ENCODE data around the gene SIVA1. TPM values are rescaled to one million over a fixed set of nuclear protein-coding genes. Genes with fewer than 3 reads are reported as not detected.

Gene SIVA1
- total RNA-seq, 4 donors from 2014 or later: 228 to 357 (median 264) TPM

DNA sequence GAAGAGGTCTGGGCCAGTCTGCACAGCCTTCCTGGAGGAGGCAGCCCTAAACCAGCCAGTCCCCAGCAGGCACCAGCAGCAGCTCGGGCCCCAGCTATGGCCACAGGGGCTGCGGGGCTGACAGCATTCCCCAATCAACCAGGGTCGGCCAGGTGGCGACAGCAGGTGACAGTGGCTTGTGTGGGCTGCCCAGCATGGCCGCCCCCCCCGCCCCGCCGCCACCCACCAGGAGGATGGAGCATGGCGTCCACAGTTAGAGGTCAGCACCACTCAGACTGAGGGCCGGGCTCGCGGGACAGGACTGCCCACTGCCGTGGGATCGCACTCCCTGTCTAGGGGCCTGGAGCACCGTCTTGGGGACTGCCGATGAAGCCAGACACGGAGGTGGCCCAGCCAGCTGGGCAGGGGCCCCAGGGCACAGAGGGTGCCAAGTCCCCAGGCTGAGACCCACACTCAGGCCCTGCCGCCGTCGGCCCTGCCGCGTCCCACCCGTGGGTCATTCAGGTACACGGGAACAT is 27.6 kb downstream of the SIVA1 start:
- in situ Hi-C loops (cut with MboI; ENCODE audit: low sequenced_read_pairs in 4 of 4): no loop called here

GRCh38 chr14:104781271-104782077 is 28.5 kb downstream of the SIVA1 start:
- intact Hi-C loops (cut with DNase I; ENCODE audit: low total_unique reads): no loop called here
- ATAC-seq: no peak
- no peak for DNase-seq
- no peaks in the 10 kb centered on the region for H3K27me3 ChIP-seq
- H3K4me3 ChIP-seq: no peak overlapping the region
- H3K4me1 ChIP-seq: peaks cover 0 to under 1% of the 10 kb centered on the region in 2 donors
- TF ChIP-seq, protein P1, sequence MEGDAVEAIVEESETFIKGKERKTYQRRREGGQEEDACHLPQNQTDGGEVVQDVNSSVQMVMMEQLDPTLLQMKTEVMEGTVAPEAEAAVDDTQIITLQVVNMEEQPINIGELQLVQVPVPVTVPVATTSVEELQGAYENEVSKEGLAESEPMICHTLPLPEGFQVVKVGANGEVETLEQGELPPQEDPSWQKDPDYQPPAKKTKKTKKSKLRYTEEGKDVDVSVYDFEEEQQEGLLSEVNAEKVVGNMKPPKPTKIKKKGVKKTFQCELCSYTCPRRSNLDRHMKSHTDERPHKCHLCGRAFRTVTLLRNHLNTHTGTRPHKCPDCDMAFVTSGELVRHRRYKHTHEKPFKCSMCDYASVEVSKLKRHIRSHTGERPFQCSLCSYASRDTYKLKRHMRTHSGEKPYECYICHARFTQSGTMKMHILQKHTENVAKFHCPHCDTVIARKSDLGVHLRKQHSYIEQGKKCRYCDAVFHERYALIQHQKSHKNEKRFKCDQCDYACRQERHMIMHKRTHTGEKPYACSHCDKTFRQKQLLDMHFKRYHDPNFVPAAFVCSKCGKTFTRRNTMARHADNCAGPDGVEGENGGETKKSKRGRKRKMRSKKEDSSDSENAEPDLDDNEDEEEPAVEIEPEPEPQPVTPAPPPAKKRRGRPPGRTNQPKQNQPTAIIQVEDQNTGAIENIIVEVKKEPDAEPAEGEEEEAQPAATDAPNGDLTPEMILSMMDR (IDR thresholded peaks at IDR 0.05 in 4 of 5, conservative IDR thresholded peaks at IDR 0.05 in 1 of 5): no peak
- TF ChIP-seq POLR2A (IDR thresholded peaks at IDR 0.05): no peak
- in situ Hi-C loops (cut with MboI; ENCODE audit: low sequenced_read_pairs in 4 of 4): no loop called here
- H3K27ac ChIP-seq: no peak overlapping the region
- no peaks in the 10 kb centered on the region for H3K9me3 ChIP-seq
- H3K36me3 ChIP-seq: no peaks in the 10 kb centered on the region

More for the DNA sequence above, 27.6 kb downstream of the SIVA1 start:
- H3K4me3 ChIP-seq: no peak overlapping the region
- ATAC-seq (no peak), DNase-seq (no peak)
- H3K27ac ChIP-seq: no peak overlapping the region
- H3K27me3 ChIP-seq: no peaks in the 10 kb centered on the region
- TF ChIP-seq, protein P1 (IDR thresholded peaks at IDR 0.05 in 4 of 5, conservative IDR thresholded peaks at IDR 0.05 in 1 of 5): no peak
- TF ChIP-seq POLR2A (IDR thresholded peaks at IDR 0.05): no peak
- peaks cover 0 to 1% of the 10 kb centered on the region in 2 donors for H3K36me3 ChIP-seq
- H3K9me3 ChIP-seq: no peaks in the 10 kb centered on the region
- intact Hi-C loops (cut with DNase I; ENCODE audit: low total_unique reads): no loop called here
- H3K4me1 ChIP-seq: no peaks in the 10 kb centered on the region

DNA sequence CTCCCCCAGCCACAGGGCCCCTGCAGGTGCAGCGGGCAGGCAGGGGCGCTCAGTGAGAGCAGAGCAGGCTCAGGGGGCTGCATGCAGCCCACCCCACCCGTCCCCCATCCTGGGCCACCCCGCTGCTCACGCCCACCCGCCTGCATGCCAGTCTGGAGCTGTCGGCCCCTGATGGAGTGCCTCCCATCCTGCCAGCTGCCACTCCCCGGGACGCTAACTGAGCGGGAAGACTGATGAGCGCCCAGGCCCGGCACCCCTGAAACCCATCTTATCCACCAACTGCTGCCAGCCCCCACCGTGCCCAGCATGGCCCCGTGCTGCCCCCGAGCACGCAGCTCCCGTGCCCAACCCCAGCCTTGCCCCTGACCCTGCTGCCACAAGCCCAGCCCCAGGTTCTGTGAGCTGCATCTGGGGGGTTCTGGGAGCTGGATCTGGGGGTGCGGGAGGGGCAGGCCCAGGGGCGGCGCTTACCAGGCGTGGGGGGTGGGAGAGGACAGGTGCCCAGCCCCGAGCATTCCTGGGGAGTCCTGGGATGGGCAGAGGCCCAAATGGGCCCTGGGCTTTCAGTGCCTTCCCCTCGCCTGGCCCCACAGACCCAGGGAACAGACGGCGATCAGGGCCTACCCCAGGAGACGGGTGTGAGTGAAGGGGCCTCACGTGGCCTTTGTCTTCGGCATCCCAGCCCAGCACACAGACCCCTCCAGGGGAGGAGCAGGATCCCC is 29.3 kb downstream of the SIVA1 start:
- DNase-seq (no peak), ATAC-seq (no peak)
- in situ Hi-C loops (cut with MboI; ENCODE audit: low sequenced_read_pairs in 4 of 4) (no loop called here), intact Hi-C loops (cut with DNase I; ENCODE audit: low total_unique reads) (no loop called here)
- Histone ChIP-seq H3K4me1 (peaks cover 0 to 8% of the 10 kb centered on the region in 2 donors), H3K27me3 (no peaks in the 10 kb centered on the region), H3K27ac (no peak overlapping the region), H3K9me3 (no peaks in the 10 kb centered on the region), H3K36me3 (no peaks in the 10 kb centered on the region), H3K4me3 (no peak overlapping the region)
- TF ChIP-seq POLR2A (IDR thresholded peaks at IDR 0.05): no peak
- TF ChIP-seq, protein P1 (IDR thresholded peaks at IDR 0.05 in 4 of 5, conservative IDR thresholded peaks at IDR 0.05 in 1 of 5): no peak

DNA sequence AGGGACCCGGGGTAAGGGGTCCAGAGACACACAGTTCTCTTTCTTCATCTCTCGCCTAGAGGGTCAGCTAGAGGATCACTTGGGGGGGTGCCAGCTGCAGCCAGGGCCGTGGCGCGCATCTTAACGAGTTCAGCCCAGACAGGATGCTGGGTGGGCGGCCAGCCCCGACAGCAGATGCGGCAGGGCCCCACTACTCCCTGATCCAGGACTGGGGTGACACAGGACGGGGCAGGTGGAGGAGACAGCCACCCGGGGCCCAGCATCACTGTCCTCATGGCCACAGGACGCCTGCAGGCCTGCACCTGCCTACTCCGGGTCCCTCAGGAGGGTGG is 29.8 kb downstream of the SIVA1 start:
- no peaks in the 10 kb centered on the region for H3K27me3 ChIP-seq
- in situ Hi-C loops (cut with MboI; ENCODE audit: low sequenced_read_pairs in 4 of 4) (no loop called here), intact Hi-C loops (cut with DNase I; ENCODE audit: low total_unique reads) (no loop called here)
- H3K36me3 ChIP-seq: no peaks in the 10 kb centered on the region
- TF ChIP-seq, protein P1 (IDR thresholded peaks at IDR 0.05 in 4 of 5, conservative IDR thresholded peaks at IDR 0.05 in 1 of 5): no peak
- TF ChIP-seq POLR2A (IDR thresholded peaks at IDR 0.05): no peak
- ATAC-seq (no peak), DNase-seq (no peak)
- peaks cover 0 to 10% of the 10 kb centered on the region in 2 donors for H3K4me1 ChIP-seq
- no peak overlapping the region for H3K27ac ChIP-seq
- no peak overlapping the region for H3K4me3 ChIP-seq
- H3K9me3 ChIP-seq: no peaks in the 10 kb centered on the region
